ENCODE data around the gene TNFRSF25. TPM values are rescaled to one million over a fixed set of nuclear protein-coding genes. Genes with fewer than 3 reads are reported as not detected.

Gene TNFRSF25
- total RNA-seq, 1 donor from 2014 or later, result 21.4 TPM

DNA sequence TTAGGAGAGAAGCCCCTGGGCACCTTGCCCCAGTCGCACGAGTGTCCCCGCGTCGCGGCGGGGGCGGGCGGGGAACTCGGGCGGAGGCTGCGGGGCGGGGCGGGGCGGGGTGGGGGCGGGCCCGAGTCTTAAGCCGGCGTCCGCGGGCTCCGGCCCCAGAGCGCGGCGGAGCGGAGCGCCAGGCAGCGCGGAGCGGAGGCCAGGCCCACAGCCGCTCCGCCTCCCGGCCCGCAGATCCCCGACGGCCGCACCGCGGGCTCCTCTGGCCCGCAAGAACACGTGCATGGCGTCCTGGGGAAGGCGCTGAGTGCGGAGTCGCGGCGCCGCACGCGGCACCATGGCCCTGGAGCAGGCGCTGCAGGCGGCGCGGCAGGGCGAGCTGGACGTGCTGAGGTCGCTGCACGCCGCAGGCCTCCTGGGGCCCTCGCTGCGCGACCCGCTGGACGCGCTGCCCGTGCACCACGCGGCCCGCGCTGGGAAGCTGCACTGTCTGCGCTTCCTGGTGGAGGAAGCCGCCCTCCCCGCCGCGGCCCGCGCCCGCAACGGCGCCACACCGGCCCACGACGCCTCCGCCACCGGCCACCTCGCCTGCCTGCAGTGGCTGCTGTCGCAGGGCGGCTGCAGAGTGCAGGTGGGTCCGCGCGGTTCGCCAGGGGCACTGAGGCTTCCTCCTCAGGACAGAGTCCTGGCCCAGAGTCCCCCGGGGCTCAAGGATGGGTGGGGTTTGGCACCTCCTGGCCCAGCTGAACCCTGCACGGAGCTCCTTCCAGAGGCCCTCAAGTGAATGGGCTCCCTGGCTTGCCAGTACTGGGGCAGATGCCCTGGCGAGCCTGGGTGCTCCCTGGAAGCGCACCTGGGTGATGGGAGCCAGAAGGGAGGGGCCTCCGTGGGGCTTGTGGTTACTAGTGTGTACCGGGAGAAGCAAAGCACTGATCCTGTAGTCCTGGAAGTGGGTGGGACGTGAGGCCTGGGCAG, 41.1 kb downstream of the TNFRSF25 start, which contains the start of gene ESPN:
Gene ESPN, plus strand, starts transcription at position 158 of the 975 bp plus-strand sequence. Its CDS starts 180 bp downstream, at position 338.
- Mint-ChIP-seq H3K36me3 (ENCODE audit: low read depth) (no peaks in the 10 kb centered on the region), H3K4me1 (ENCODE audit: low read depth) (peaks cover 21% of the 10 kb centered on the region), H3K4me3 (ENCODE audit: unreplicated experiment) (peak within 1 kb of the TSS; percentile 25), H3K27ac (ENCODE audit: unreplicated experiment) (no peak within 1 kb of the TSS), H3K27me3 (ENCODE audit: low read depth) (peaks cover 33% of the 10 kb centered on the region), H3K9me3 (ENCODE audit: low read depth) (no peaks in the 10 kb centered on the region)
- peak; percentile 79 for DNase-seq (ENCODE audit: low spot score)
- TF ChIP-seq, protein P1, sequence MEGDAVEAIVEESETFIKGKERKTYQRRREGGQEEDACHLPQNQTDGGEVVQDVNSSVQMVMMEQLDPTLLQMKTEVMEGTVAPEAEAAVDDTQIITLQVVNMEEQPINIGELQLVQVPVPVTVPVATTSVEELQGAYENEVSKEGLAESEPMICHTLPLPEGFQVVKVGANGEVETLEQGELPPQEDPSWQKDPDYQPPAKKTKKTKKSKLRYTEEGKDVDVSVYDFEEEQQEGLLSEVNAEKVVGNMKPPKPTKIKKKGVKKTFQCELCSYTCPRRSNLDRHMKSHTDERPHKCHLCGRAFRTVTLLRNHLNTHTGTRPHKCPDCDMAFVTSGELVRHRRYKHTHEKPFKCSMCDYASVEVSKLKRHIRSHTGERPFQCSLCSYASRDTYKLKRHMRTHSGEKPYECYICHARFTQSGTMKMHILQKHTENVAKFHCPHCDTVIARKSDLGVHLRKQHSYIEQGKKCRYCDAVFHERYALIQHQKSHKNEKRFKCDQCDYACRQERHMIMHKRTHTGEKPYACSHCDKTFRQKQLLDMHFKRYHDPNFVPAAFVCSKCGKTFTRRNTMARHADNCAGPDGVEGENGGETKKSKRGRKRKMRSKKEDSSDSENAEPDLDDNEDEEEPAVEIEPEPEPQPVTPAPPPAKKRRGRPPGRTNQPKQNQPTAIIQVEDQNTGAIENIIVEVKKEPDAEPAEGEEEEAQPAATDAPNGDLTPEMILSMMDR (IDR thresholded peaks at IDR 0.05), result no peak

DNA sequence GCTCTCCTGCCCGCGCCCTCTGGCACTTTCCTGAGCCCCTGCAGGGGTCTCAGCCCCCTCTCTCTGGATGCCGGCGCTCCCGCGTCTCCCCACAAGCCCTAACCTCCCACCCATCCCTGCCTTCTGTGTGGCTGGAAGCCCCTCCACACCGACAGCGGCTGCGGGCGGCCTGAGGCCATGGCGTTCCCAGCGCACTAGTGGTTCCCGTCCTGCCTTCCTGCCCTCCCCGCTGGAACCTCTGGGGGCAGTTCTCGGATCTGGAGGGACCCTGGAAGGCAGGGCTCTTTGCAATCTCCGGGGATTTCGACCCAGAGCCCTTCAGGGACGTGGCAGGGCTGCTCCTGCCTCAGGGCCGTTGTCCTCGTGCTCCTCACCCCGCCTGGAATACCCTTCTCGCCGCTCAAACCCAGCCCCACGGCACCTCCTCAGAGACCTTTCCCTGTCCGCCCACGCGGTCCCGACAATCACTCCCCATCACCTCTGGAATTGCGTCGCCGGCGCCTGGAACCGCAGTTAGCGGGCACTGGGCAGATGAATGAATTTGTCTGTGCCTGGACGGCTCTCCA, 41.9 kb downstream of the TNFRSF25 start:
- H3K36me3 Mint-ChIP-seq (ENCODE audit: low read depth), result no peaks in the 10 kb centered on the region
- peaks cover 19% of the 10 kb centered on the region for H3K4me1 Mint-ChIP-seq (ENCODE audit: low read depth)
- H3K27me3 Mint-ChIP-seq (ENCODE audit: low read depth), result peaks cover 31% of the 10 kb centered on the region
- TF ChIP-seq, protein P1 (IDR thresholded peaks at IDR 0.05), result no peak
- DNase-seq (ENCODE audit: low spot score), result no peak
- peak overlapping the region; percentile 25 for H3K4me3 Mint-ChIP-seq (ENCODE audit: unreplicated experiment)
- no peak overlapping the region for H3K27ac Mint-ChIP-seq (ENCODE audit: unreplicated experiment)
- no peaks in the 10 kb centered on the region for H3K9me3 Mint-ChIP-seq (ENCODE audit: low read depth)

DNA sequence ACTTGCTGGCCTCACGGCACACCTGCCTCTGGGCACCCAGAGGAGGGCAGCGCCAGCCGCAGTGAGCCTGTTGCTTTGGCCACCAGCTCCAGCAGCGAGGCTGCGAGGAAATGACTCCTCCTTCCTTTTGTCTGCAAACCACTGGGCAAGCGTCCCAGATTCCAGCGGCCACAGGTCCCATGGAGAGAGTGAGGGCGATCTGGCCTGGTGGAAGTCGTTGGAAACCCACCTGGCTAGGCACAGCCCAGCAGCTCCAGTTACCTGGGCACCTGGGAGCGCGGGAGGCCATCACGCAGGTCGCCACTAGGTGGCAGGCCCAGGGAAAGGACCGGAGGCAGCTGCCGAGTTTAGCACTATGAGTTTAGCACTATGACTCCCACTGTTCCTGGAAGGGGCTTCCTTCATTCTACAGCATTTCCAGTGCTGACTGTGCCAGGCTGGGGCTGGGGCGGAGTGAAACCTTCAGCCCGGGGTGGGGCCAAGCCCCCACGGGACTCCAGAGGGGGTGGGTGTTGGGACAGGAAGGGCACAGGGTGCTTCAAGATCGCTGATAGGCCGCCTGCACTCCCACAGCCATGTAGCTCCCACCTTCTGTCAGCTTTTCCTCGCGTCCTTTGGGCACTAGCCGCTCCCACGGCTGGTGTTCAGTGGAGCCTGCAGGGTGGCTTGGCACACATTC, 42.5 kb downstream of the TNFRSF25 start:
- no peak for DNase-seq (ENCODE audit: low spot score)
- Mint-ChIP-seq H3K27me3 (ENCODE audit: low read depth) (peaks cover 33% of the 10 kb centered on the region), H3K27ac (ENCODE audit: unreplicated experiment) (no peak overlapping the region), H3K4me3 (ENCODE audit: unreplicated experiment) (peak overlapping the region; percentile 25), H3K4me1 (ENCODE audit: low read depth) (peaks cover 21% of the 10 kb centered on the region), H3K9me3 (ENCODE audit: low read depth) (no peaks in the 10 kb centered on the region), H3K36me3 (ENCODE audit: low read depth) (no peaks in the 10 kb centered on the region)
- TF ChIP-seq, protein P1 (IDR thresholded peaks at IDR 0.05), result peak; percentile 82

DNA sequence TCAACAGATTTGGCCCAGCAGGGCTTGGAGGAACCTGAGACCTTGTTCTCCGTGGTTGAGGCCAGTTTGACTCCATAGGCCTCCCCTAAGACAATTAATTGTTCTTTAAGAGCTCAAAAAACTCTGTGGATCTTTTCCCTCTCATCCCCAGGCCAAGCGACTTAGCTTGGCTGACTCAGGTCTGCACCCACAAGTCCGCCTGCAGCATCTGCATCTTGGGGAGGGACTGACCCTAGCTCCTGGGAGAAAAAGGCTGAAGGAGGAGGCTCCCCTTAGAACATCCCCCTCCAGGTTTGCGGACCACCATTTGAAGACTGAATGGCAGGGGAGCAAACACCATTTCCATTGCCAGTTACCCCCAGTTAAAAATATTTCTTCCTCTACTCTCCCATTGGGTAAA, 44.7 kb downstream of the TNFRSF25 start:
- TF ChIP-seq, protein P1 (IDR thresholded peaks at IDR 0.05), result no peak
- H3K9me3 Mint-ChIP-seq (ENCODE audit: low read depth), result no peaks in the 10 kb centered on the region
- H3K36me3 Mint-ChIP-seq (ENCODE audit: low read depth), result no peaks in the 10 kb centered on the region
- peaks cover 44% of the 10 kb centered on the region for H3K27me3 Mint-ChIP-seq (ENCODE audit: low read depth)
- H3K27ac Mint-ChIP-seq (ENCODE audit: unreplicated experiment), result no peak overlapping the region
- DNase-seq (ENCODE audit: low spot score), result no peak
- H3K4me1 Mint-ChIP-seq (ENCODE audit: low read depth), result peaks cover 21% of the 10 kb centered on the region
- no peak overlapping the region for H3K4me3 Mint-ChIP-seq (ENCODE audit: unreplicated experiment)

All from chondrocyte (in vitro differentiated cells).